ENCODE data around the gene MAPT. TPM values are rescaled to one million over a fixed set of nuclear protein-coding genes. Genes with fewer than 3 reads are reported as not detected.
A peak's percentile ranks its signal among the peaks of the same experiment; 100 is the strongest.

MAPT gene
- total and polyA plus RNA-seq, 2 of the 13 experiments (the other 11 are each of a cell fraction or from before 2014, with no cell fraction given), result 2.1 to 2.8 TPM

DNA sequence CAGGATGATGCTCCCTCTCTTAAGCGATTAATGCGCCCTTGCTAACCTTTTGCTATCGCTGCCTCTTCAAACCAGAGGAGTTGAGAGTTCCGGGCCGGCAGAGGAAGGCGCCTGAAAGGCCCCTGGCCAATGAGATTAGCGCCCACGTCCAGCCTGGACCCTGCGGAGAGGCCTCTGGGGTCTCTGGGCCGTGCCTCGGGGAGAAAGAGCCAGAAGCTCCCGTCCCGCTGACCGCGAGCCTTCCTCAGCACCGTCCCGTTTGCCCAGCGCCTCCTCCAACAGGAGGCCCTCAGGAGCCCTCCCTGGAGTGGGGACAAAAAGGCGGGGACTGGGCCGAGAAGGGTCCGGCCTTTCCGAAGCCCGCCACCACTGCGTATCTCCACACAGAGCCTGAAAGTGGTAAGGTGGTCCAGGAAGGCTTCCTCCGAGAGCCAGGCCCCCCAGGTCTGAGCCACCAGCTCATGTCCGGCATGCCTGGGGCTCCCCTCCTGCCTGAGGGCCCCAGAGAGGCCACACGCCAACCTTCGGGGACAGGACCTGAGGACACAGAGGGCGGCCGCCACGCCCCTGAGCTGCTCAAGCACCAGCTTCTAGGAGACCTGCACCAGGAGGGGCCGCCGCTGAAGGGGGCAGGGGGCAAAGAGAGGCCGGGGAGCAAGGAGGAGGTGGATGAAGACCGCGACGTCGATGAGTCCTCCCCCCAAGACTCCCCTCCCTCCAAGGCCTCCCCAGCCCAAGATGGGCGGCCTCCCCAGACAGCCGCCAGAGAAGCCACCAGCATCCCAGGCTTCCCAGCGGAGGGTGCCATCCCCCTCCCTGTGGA is 88.6 kb downstream of the MAPT start (continued):
- TF ChIP-seq, protein P1, sequence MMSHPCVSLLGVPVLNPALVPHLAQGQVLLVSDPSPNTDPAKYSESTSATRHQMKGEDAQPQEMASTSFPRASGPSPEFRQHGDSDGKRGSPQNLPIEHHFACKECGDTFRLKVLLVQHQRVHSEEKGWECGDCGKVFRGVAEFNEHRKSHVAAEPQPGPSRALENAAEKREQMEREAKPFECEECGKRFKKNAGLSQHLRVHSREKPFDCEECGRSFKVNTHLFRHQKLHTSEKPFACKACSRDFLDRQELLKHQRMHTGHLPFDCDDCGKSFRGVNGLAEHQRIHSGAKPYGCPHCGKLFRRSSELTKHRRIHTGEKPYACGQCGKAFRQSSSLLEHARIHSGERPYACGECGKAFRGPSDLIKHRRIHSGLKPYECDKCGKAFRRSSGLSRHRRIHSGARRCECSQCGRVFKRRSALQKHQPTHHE (CRISPR knock-in tag; IDR thresholded peaks at IDR 0.05; ENCODE audit: borderline replicate concordance), result no peak
- TF ChIP-seq, protein P2, sequence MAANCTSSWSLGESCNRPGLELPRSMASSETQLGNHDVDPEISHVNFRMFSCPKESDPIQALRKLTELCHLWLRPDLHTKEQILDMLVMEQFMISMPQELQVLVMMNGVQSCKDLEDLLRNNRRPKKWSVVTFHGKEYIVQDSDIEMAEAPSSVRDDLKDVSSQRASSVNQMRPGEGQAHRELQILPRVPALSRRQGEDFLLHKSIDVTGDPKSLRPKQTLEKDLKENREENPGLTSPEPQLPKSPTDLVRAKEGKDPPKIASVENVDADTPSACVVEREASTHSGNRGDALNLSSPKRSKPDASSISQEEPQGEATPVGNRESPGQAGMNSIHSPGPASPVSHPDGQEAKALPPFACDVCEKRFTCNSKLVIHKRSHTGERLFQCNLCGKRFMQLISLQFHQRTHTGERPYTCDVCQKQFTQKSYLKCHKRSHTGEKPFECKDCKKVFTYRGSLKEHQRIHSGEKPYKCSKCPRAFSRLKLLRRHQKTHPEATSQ (CRISPR knock-in tag; IDR thresholded peaks at IDR 0.05; ENCODE audit: borderline replicate concordance), result no peak
- no peak for TF ChIP-seq ZNF552 (CRISPR knock-in tag; IDR thresholded peaks at IDR 0.05; ENCODE audit: borderline replicate concordance)
- TF ChIP-seq, protein P3, sequence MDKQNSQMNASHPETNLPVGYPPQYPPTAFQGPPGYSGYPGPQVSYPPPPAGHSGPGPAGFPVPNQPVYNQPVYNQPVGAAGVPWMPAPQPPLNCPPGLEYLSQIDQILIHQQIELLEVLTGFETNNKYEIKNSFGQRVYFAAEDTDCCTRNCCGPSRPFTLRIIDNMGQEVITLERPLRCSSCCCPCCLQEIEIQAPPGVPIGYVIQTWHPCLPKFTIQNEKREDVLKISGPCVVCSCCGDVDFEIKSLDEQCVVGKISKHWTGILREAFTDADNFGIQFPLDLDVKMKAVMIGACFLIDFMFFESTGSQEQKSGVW (CRISPR knock-in tag; IDR thresholded peaks at IDR 0.05; ENCODE audit: borderline replicate concordance), result no peak
- no peak for TF ChIP-seq ZNF264 (CRISPR knock-in tag; IDR thresholded peaks at IDR 0.05)

DNA sequence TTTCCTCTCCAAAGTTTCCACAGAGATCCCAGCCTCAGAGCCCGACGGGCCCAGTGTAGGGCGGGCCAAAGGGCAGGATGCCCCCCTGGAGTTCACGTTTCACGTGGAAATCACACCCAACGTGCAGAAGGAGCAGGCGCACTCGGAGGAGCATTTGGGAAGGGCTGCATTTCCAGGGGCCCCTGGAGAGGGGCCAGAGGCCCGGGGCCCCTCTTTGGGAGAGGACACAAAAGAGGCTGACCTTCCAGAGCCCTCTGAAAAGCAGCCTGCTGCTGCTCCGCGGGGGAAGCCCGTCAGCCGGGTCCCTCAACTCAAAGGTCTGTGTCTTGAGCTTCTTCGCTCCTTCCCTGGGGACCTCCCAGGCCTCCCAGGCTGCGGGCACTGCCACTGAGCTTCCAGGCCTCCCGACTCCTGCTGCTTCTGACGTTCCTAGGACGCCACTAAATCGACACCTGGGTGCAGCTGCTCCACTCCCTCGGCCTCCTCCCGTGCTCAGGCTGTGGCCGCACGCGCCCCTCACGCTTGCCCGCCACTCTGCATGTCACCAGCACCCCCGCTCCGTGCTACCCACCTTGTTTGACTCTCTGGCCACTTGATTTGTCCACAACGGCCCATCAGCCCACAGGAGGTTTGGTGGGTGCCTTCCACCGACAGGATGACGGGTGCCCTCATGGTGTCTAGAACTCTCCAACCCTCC is 89.4 kb downstream of the MAPT start:
- no peak overlapping the region for H3K4me2 ChIP-seq (ENCODE audit: low read depth, low read length)
- ChIA-PET POLR2A (no interaction called here), CTCF (ENCODE audit: low intra/inter-chr PET ratio, low total read pairs) (no interaction called here)
- intact Hi-C loops (cut with micrococcal nuclease; ENCODE audit: unreplicated experiment) (no loop called here), in situ Hi-C loops (cut with HindIII; ENCODE audit: extremely low pct_ligation_motif_present, low pct_unique_long_range_greater_than_20kb) (no loop called here)
- FAIRE-seq, result no peak
- H3K36me3 ChIP-seq (replicated peaks in 1 of 2; ENCODE audit: control insufficient read depth in 1 of 2, insufficient read depth in 2 of 2, low read length in 2 of 2), result no peaks in the 10 kb centered on the region
- WGBS (ENCODE audit: low lambda C conversion rate), result 67% methylated on average over 24 of the region's 31 CpGs
- H3K9me3 ChIP-seq (ENCODE audit: low read length), result no peaks in the 10 kb centered on the region
- no peaks in the 10 kb centered on the region for H3K79me2 ChIP-seq (ENCODE audit: insufficient read depth, low read length)
- TF ChIP-seq, protein P4, sequence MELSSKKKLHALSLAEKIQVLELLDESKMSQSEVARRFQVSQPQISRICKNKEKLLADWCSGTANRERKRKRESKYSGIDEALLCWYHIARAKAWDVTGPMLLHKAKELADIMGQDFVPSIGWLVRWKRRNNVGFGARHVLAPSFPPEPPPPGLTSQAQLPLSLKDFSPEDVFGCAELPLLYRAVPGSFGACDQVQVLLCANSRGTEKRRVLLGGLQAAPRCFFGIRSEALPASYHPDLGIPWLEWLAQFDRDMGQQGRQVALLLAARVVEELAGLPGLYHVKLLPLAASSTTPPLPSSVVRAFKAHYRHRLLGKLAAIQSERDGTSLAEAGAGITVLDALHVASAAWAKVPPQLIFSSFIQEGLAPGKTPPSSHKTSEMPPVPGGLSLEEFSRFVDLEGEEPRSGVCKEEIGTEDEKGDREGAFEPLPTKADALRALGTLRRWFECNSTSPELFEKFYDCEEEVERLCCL (CRISPR knock-in tag; IDR thresholded peaks at IDR 0.05; ENCODE audit: borderline replicate concordance), result no peak
- 0 out of 2 replicates have a peak, but pooled peaks have one; percentile 33 for TF ChIP-seq DNMT1 (CRISPR knock-in tag; IDR thresholded peaks at IDR 0.05)
- peaks cover 19% of the 10 kb centered on the region for H3K4me1 ChIP-seq (ENCODE audit: insufficient read depth, low read length)
- no peak overlapping the region for H3K27ac ChIP-seq (ENCODE audit: extremely low read length, insufficient read depth, low read length)
- BruUV-seq (replicated peaks), result no TSS peak
- H3K27me3 ChIP-seq (ENCODE audit: control insufficient read depth in 1 of 2, insufficient read depth in 2 of 2, low read length in 2 of 2), result peaks cover 0 to 9% of the 10 kb centered on the region in 2 experiments; a peak in 2 of 5 replicates
- no peak overlapping the region for H3K4me3 ChIP-seq (replicated peaks in 1 of 3; ENCODE audit: insufficient read depth in 1 of 3, low read depth in 2 of 3, low read length in 3 of 3)
- no peak overlapping the region for H3K9ac ChIP-seq (ENCODE audit: insufficient read depth, low read depth, low read length)
- H4K20me1 ChIP-seq (ENCODE audit: insufficient read depth, low read length), result no peaks in the 10 kb centered on the region
- no peak for ATAC-seq
- H2AFZ ChIP-seq (ENCODE audit: low read length), result no peak overlapping the region
- no peak for DNase-seq (ENCODE audit: low spot score)

Measured in HepG2 (cell line).